K562 (cell line): Measurements from ENCODE around the gene CLCN2. TPM values are rescaled to one million over a fixed set of nuclear protein-coding genes. Genes with fewer than 3 reads are reported as not detected.

Experiments used
- FOXJ3 ChIP-seq: sonication (generic); formaldehyde crosslinking; IDR thresholded peaks from 2 replicates; pipeline ENCODE4 v1.4.0; 2020; ENCODE audit warnings: mild to moderate bottlenecking, missing genetic modification reagents
- GABPB1 ChIP-seq: sonication (generic); formaldehyde crosslinking; IDR thresholded peaks from 2 replicates; pipeline ENCODE4 v1.8.0; 2022; ENCODE audit warnings: mild to moderate bottlenecking, missing genetic modification reagents
- LARP7 ChIP-seq: fragments of 450-650 bp; IDR thresholded peaks from 2 replicates; pipeline ENCODE4 v1.6.1; 2016
- NCOA6 ChIP-seq: fragments of 450-650 bp; IDR thresholded peaks from 2 replicates; pipeline ENCODE4 v1.6.1; 2017; ENCODE audit warnings: mild to moderate bottlenecking
- SRSF3 ChIP-seq: fragments of 200-400 bp; formaldehyde crosslinking; IDR thresholded peaks from 2 replicates; pipeline ENCODE4 v1.6.1; 2016; ENCODE audit warnings: mild to moderate bottlenecking, low read length, moderate library complexity; ENCODE audit not compliant: insufficient read depth
- ZBTB40 ChIP-seq, 2 experiments: fragments of 450-650 bp in 1 of 2; sonication (generic) in 1 of 2; formaldehyde crosslinking in 1 of 2; IDR thresholded peaks; 2 replicates each; pipeline versions ENCODE4 v1.7.1 to v1.9.0; 2016 to 2022; ENCODE audit warnings: inconsistent platforms in 1 of 2, mild to moderate bottlenecking in 1 of 2, missing genetic modification reagents in 1 of 2
- ZNF217 ChIP-seq: sonication (generic); formaldehyde crosslinking; IDR thresholded peaks from 2 replicates; pipeline ENCODE4 v1.8.0; 2022; ENCODE audit warnings: mild to moderate bottlenecking, missing genetic modification reagents
- ZNF23 ChIP-seq: fragments of 250-450 bp; sonication (Bioruptor Pico); IDR thresholded peaks from 2 replicates; pipeline ENCODE4 v1.4.0; 2020; ENCODE audit warnings: mild to moderate bottlenecking
- ZNF584 ChIP-seq: fragments of 200-800 bp; sonication (Bioruptor generic); IDR thresholded peaks from 2 replicates; pipeline ENCODE4 v1.6.1; 2016; ENCODE audit warnings: low read depth, mild to moderate bottlenecking, missing genetic modification characterization, missing compliant biosample characterization
- polyA plus RNA-seq, 8 experiments: library from polyadenylated mRNA; depleted of rRNA in 4 of 8; stranded (reverse) in 5 of 8; unstranded in 3 of 8; fragments of >200 nt; fragmentation: Nextera tagmentation in 2 of 8; fragmentation: Illumina TruSeq in 1 of 8; extraction: Ambion mirVana in 2 of 8; extraction: Trizol in 1 of 8; gene quantifications; 2 replicates each; pipeline versions ENCODE4 v1.2.1 to v1.2.3, GENCODE V29; 2011 to 2014; ENCODE audit warnings: inconsistent platforms in 1 of 8, missing spikeins in 1 of 8
- total RNA-seq, 7 experiments: library from RNA; depleted of rRNA in 6 of 7; stranded (reverse); fragments of >200 nt in 6 of 7; fragmentation: Illumina TruSeq in 2 of 7; extraction: Trizol in 2 of 7; gene quantifications; 2 replicates each; pipeline versions ENCODE4 v1.2.1 to v1.2.3, GENCODE V29; 2011 to 2021; ENCODE audit warnings: low replicate concordance in 1 of 7
- TF ChIP-seq, protein P1 (sequence below): fragments of 450-650 bp; IDR thresholded peaks from 2 replicates; pipeline ENCODE4 v1.6.1; 2016; ENCODE audit warnings: low read depth

The CLCN2 gene
- total and polyA plus RNA-seq, 9 of the 15 experiments (the other 6 are each of a cell fraction or from before 2014, with no cell fraction given), result 0.10 to 14.0 (median 6.9) TPM

GRCh38 chr3:184335661-184336546 lies 25.5 kb downstream of the CLCN2 start (continued):
- TF ChIP-seq ZNF584 (no peak), ZNF217 (CRISPR knock-in tag) (no peak), SRSF3 (no peak), ZNF23 (CRISPR knock-in tag) (no peak), GABPB1 (CRISPR knock-in tag) (no peak; the same call in 1 of the 2 replicates), NCOA6 (no peak), LARP7 (no peak), ZBTB40 (IDR thresholded peaks at IDR 0.05) (no peak), ZBTB40 (CRISPR knock-in tag; IDR thresholded peaks at IDR 0.05) (no peak), FOXJ3 (no peak)
- TF ChIP-seq, protein P1, sequence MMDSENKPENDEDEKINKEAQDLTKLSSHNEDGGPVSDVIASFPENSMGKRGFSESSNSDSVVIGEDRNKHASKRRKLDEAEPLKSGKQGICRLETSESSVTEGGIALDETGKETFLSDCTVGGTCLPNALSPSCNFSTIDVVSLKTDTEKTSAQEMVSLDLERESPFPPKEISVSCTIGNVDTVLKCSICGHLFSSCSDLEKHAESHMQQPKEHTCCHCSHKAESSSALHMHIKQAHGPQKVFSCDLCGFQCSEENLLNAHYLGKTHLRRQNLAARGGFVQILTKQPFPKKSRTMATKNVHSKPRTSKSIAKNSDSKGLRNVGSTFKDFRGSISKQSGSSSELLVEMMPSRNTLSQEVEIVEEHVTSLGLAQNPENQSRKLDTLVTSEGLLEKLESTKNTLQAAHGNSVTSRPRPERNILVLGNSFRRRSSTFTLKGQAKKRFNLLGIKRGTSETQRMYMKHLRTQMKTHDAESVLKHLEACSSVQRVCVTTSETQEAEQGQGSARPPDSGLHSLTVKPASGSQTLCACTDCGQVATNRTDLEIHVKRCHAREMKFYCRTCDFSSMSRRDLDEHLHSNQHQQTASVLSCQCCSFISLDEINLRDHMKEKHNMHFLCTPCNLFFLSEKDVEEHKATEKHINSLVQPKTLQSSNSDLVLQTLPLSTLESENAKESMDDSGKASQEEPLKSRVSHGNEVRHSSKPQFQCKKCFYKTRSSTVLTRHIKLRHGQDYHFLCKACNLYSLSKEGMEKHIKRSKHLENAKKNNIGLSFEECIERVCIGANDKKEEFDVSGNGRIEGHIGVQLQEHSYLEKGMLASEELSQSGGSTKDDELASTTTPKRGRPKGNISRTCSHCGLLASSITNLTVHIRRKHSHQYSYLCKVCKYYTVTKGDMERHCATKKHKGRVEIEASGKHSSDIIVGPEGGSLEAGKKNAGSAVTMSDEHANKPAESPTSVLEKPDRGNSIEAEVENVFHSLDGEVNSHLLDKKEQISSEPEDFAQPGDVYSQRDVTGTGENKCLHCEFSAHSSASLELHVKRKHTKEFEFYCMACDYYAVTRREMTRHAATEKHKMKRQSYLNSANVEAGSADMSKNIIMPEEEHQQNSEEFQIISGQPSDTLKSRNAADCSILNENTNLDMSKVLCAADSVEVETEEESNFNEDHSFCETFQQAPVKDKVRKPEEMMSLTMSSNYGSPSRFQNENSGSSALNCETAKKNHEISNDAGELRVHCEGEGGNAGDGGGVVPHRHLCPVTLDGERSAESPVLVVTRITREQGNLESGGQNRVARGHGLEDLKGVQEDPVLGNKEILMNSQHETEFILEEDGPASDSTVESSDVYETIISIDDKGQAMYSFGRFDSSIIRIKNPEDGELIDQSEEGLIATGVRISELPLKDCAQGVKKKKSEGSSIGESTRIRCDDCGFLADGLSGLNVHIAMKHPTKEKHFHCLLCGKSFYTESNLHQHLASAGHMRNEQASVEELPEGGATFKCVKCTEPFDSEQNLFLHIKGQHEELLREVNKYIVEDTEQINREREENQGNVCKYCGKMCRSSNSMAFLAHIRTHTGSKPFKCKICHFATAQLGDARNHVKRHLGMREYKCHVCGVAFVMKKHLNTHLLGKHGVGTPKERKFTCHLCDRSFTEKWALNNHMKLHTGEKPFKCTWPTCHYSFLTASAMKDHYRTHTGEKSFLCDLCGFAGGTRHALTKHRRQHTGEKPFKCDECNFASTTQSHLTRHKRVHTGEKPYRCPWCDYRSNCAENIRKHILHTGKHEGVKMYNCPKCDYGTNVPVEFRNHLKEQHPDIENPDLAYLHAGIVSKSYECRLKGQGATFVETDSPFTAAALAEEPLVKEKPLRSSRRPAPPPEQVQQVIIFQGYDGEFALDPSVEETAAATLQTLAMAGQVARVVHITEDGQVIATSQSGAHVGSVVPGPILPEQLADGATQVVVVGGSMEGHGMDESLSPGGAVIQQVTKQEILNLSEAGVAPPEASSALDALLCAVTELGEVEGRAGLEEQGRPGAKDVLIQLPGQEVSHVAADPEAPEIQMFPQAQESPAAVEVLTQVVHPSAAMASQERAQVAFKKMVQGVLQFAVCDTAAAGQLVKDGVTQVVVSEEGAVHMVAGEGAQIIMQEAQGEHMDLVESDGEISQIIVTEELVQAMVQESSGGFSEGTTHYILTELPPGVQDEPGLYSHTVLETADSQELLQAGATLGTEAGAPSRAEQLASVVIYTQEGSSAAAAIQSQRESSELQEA, result no peak
